Esophagus muscularis mucosa (tissue), 4 donors: ENCODE measurements around the gene MRPL38. TPM values are rescaled to one million over a fixed set of nuclear protein-coding genes. Genes with fewer than 3 reads are reported as not detected.

Experiments
- DNase-seq: peaks from one replicate; pipeline ENCODE4 v3.0.0-alpha.2; 2017; ENCODE audit errors: extremely low spot score
- H3K27ac ChIP-seq, 4 donors: fragments of 200-600 bp; sonication (generic); replicated peaks in 1 of 4; 1 replicate in 3 of 4; 2 replicates in 1 of 4; pipeline ENCODE4 v1.5.1; 2016 to 2019; ENCODE audit warnings: mild to moderate bottlenecking in 1 of 4
- H3K27me3 ChIP-seq, 4 donors: fragments of 200-600 bp; sonication (generic); one replicate each; pipeline versions ENCODE4 v1.5.1 to v1.6.0; 2016 to 2019
- H3K36me3 ChIP-seq, 4 donors: fragments of 200-600 bp; sonication (generic); one replicate each; pipeline ENCODE4 v1.5.1; 2016 to 2019
- H3K4me1 ChIP-seq, 4 donors: fragments of 200-600 bp; sonication (generic); one replicate each; pipeline ENCODE4 v1.5.1; 2016 to 2019
- H3K4me3 ChIP-seq, 4 donors: fragments of 200-600 bp; sonication (generic); 1 replicate in 2 of 4; 2 replicates in 2 of 4; pipeline ENCODE4 v1.5.1; 2016 to 2019; ENCODE audit warnings: mild to moderate bottlenecking in 4 of 4, moderate library complexity in 1 of 4
- H3K9me3 ChIP-seq, 4 donors: fragments of 200-600 bp; sonication (generic); 1 replicate in 3 of 4; 2 replicates in 1 of 4; pipeline ENCODE4 v1.5.1; 2016 to 2019
- CTCF ChIP-seq, 3 experiments: fragments of 200-600 bp in 2 of 3; fragments of 450-650 bp in 1 of 3; sonication (generic) in 2 of 3; IDR thresholded peaks; one replicate each; pipeline ENCODE4 v1.5.1; 2017 to 2019; ENCODE audit warnings: antibody characterized with exemption in 3 of 3, mild to moderate bottlenecking in 2 of 3, moderate library complexity in 1 of 3
- EP300 ChIP-seq: sonication (generic); formaldehyde crosslinking; IDR thresholded peaks from one replicate; pipeline ENCODE4 v1.6.1; 2017; ENCODE audit warnings: antibody characterized with exemption
- POLR2A ChIP-seq: fragments of 450-650 bp; IDR thresholded peaks from one replicate; pipeline ENCODE4 v1.6.1; 2017; ENCODE audit warnings: antibody characterized with exemption, moderate library complexity, mild to moderate bottlenecking, low read depth
- POLR2AphosphoS5 ChIP-seq, 2 donors: sonication (generic); formaldehyde crosslinking; IDR thresholded peaks; one replicate each; pipeline ENCODE4 v1.6.1; 2017; ENCODE audit warnings: antibody characterized with exemption in 2 of 2
- WGBS: methylation state at CpG from one replicate; pipeline ENCODE4 v1.1.5; 2018; 5-methylcytosine and 5-hydroxymethylcytosine counted together
- intact Hi-C: fragments of 100-400 bp; cut with DNase I; formaldehyde crosslinking; loops from one replicate; pipeline ENCODE4 v1.15.1; 2023
- total RNA-seq, 4 donors: library from RNA; depleted of rRNA; stranded (reverse); fragments of >200 nt; gene quantifications; one replicate each; pipeline versions ENCODE4 v1.1.0 to v1.2.1, GENCODE V29; 2016

The MRPL38 gene
- total RNA-seq, 4 donors from 2014 or later, result 32.5 to 61.7 (median 44.1) TPM

DNA sequence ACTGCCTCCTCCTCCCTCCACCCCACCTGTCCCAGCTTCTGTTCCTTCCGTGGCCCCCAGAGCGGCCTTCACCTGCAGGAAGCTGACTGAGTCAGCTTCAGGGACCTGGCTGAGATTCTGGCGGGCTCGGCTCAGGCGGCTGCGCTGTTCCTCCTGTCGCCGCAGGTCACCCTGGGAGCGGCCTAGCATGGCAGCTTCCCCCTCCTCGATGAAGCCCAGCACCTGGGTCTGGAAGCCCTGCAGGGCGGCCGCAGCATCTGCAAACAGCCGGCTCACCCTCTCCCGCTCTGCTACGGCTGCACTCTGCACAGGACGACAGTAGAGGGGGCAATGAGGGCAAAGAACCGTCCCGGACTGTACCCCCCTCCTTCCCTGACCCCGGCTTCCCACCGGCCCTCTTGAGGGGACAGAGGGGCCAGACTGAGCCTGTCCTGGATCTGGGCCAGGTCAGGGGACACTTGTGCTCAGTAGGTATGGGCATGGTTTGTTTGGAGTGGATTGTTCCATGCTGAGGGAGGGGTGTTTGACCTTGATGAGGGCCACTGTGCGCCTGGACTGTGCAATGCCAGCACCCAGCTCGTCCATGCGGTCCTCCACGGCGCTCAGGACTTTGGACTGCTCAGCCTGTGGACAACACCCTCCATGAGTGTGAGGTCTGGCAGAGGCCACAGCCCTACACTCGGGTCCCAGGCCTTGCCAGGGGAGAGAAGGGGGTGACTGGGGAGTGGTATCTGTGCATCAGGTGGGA lies 28.3 kb downstream of the MRPL38 start:
- no peaks in the 10 kb centered on the region for H3K9me3 ChIP-seq
- no peak for TF ChIP-seq EP300
- peak; percentile 1 for TF ChIP-seq POLR2A
- peak in 2 of 3 experiments; percentile 2 to 20 for TF ChIP-seq CTCF (IDR thresholded peaks at IDR 0.05)
- peak in 1 of 2 donors; percentile 58 for TF ChIP-seq POLR2AphosphoS5 (IDR thresholded peaks at IDR 0.05)
- DNase-seq, result no peak
- H3K27ac ChIP-seq, result peak overlapping the region; percentile 97 to 99 (median 98)
- intact Hi-C loops, result loop anchor here (1.0 to 5.0 kb wide), 2 partner anchors 19 to 99 kb away; a partner anchor contains a TSS
- peaks cover 63 to 70% (median 64%) of the 10 kb centered on the region in 4 donors for H3K4me1 ChIP-seq
- H3K27me3 ChIP-seq, result no peaks in the 10 kb centered on the region
- H3K4me3 ChIP-seq, result peak overlapping the region; percentile 80 to 95 (median 86)
- H3K36me3 ChIP-seq, result peaks cover 10 to 28% (median 23%) of the 10 kb centered on the region in 4 donors
- WGBS, result 24% methylated on average over 12 of the region's 26 CpGs

- H3K27me3 ChIP-seq, result no peaks in the 10 kb centered on the region
- intact Hi-C loops, result loop anchor here (1.0 to 5.0 kb wide), 2 partner anchors 19 to 99 kb away; a partner anchor contains a TSS
- peaks cover 10 to 28% (median 23%) of the 10 kb centered on the region in 4 donors for H3K36me3 ChIP-seq
- WGBS, result no CpG with 5 or more reads among the region's 5 CpGs
- no peak for DNase-seq
- H3K9me3 ChIP-seq, result no peaks in the 10 kb centered on the region
- H3K27ac ChIP-seq, result peak overlapping the region; percentile 97 to 99 (median 98)
- peaks cover 66 to 75% (median 69%) of the 10 kb centered on the region in 4 donors for H3K4me1 ChIP-seq
- H3K4me3 ChIP-seq, result peak overlapping the region; percentile 80 to 95 (median 86)
- TF ChIP-seq POLR2AphosphoS5 (IDR thresholded peaks at IDR 0.05) (peak in 1 of 2 donors; percentile 69), POLR2A (no peak), EP300 (no peak)
These were observed 28.8 kb downstream of the MRPL38 start for GRCh38 chr17:75875940-75876189.

- no peaks in the 10 kb centered on the region for H3K27me3 ChIP-seq
- H3K4me3 ChIP-seq, result peak overlapping the region; percentile 80 to 95 (median 86)
- H3K4me1 ChIP-seq, result peaks cover 70 to 80% (median 74%) of the 10 kb centered on the region in 4 donors
- peak overlapping the region; percentile 97 to 99 (median 98) for H3K27ac ChIP-seq
- DNase-seq, result no peak
- H3K36me3 ChIP-seq, result peaks cover 10 to 28% (median 23%) of the 10 kb centered on the region in 4 donors
- 49% methylated on average over 14 of the region's 18 CpGs for WGBS
- TF ChIP-seq POLR2A (no peak), POLR2AphosphoS5 (IDR thresholded peaks at IDR 0.05) (no peak), EP300 (no peak), CTCF (IDR thresholded peaks at IDR 0.05) (no peak)
- no peaks in the 10 kb centered on the region for H3K9me3 ChIP-seq
- intact Hi-C loops, result loop anchor here (5.0 kb wide), 1 partner anchor 98 kb away; a partner anchor contains a TSS
These were observed 29.3 kb downstream of the MRPL38 start for GRCh38 chr17:75875182-75875939.

- Histone ChIP-seq H3K4me3 (peak overlapping the region in 2 of 4 donors; percentile 80 to 95), H3K27me3 (no peaks in the 10 kb centered on the region), H3K4me1 (peaks cover 76 to 89% (median 82%) of the 10 kb centered on the region in 4 donors), H3K36me3 (peaks cover 10 to 28% (median 23%) of the 10 kb centered on the region in 4 donors), H3K27ac (peak overlapping the region; percentile 97 to 99 (median 98)), H3K9me3 (no peaks in the 10 kb centered on the region)
- TF ChIP-seq POLR2A, result no peak
- TF ChIP-seq EP300, result no peak
- TF ChIP-seq CTCF (IDR thresholded peaks at IDR 0.05), result no peak
- no peak for TF ChIP-seq POLR2AphosphoS5 (IDR thresholded peaks at IDR 0.05)
- 84% methylated on average over 15 of the region's 38 CpGs for WGBS
- intact Hi-C loops, result loop anchor here (5.0 kb wide), 1 partner anchor 97 kb away; a partner anchor contains a TSS
- DNase-seq, result no peak
These were observed 30.1 kb downstream of the MRPL38 start for GRCh38 chr17:75874323-75875181.
